ENCODE data around the gene RIPOR3.

The RIPOR3 gene

DNA sequence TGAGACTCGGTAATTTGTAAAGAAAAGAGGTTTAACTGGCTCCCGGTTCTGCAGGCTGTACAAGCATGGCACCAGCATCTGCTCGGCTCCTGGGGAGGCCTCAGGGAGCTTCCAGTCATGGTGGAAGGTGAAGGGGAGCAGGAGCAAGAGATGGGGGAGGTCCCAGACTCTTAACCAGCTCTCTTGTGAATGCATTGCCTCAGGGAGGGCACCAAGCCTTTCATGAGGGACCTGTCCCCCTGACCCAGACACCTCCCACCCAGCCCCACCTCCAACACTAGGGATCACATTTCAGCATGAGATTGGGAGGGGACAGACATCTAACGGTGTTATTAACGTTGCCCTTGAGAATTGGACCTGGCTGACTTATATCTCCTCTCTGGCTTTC, 112.6 kb downstream of the RIPOR3 start:
- Histone ChIP-seq H3K4me3 (ENCODE audit: low read depth, low read length, poor library complexity, severe bottlenecking) (no peak overlapping the region), H3K79me2 (ENCODE audit: insufficient read depth, low read length) (no peaks in the 10 kb centered on the region), H4K20me1 (ENCODE audit: insufficient read depth, low read length) (no peaks in the 10 kb centered on the region), H3K9me2 (ENCODE audit: low read depth, low read length) (no peaks in the 10 kb centered on the region), H3K9me3 (ENCODE audit: low read length) (no peaks in the 10 kb centered on the region), H2AFZ (ENCODE audit: low read length) (no peak overlapping the region), H3F3A (ENCODE audit: insufficient read depth, low read length) (no peaks in the 10 kb centered on the region), H3K9ac (ENCODE audit: low read length) (no peak overlapping the region), H3K36me3 (ENCODE audit: insufficient read depth, low read length) (peaks cover 72% of the 10 kb centered on the region), H3K4me2 (ENCODE audit: low read length) (no peak overlapping the region), H3K27ac (ENCODE audit: low read depth, low read length, poor library complexity, severe bottlenecking) (peak overlapping the region; percentile 24), H3K27me3 (ENCODE audit: insufficient read depth, low read length) (no peaks in the 10 kb centered on the region), H3K4me1 (ENCODE audit: insufficient read depth, low read length, severe bottlenecking) (peaks cover 22% of the 10 kb centered on the region)
- TF ChIP-seq EZH2 (IDR thresholded peaks at IDR 0.05; ENCODE audit: borderline replicate concordance, low read length), result no peak
- TF ChIP-seq, protein P1, sequence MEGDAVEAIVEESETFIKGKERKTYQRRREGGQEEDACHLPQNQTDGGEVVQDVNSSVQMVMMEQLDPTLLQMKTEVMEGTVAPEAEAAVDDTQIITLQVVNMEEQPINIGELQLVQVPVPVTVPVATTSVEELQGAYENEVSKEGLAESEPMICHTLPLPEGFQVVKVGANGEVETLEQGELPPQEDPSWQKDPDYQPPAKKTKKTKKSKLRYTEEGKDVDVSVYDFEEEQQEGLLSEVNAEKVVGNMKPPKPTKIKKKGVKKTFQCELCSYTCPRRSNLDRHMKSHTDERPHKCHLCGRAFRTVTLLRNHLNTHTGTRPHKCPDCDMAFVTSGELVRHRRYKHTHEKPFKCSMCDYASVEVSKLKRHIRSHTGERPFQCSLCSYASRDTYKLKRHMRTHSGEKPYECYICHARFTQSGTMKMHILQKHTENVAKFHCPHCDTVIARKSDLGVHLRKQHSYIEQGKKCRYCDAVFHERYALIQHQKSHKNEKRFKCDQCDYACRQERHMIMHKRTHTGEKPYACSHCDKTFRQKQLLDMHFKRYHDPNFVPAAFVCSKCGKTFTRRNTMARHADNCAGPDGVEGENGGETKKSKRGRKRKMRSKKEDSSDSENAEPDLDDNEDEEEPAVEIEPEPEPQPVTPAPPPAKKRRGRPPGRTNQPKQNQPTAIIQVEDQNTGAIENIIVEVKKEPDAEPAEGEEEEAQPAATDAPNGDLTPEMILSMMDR (IDR thresholded peaks at IDR 0.05; ENCODE audit: low read length), result no peak

DNA sequence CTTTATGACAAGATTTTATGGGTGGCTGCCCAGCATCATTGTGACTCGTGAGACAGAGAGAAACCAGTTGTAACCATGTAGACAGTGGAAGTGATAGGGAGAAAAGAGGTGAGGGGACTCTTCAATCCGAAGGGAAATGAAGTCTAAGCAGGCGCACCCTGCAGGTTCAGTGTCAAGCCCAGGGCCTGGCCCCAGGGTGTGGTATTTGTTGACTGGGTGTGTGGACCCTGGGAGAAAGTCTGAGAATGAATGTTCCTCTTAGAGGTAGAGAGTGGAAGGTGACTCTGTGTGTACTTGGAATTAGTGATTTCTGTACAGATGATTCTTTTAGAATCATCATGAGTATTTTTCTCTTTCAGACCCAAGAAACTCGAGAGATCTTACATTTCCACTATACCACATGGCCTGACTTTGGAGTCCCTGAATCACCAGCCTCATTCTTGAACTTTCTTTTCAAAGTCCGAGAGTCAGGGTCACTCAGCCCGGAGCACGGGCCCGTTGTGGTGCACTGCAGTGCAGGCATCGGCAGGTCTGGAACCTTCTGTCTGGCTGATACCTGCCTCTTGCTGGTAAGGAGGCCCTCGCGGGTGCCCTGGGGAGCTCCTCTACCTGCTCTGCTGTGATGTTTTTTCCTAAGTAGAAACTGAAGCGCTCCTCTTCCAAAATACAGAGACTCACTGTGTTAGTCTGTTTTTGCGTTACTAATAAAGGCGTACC, 113.1 kb downstream of the RIPOR3 start:
- peaks cover 66% of the 10 kb centered on the region for H3K36me3 ChIP-seq (ENCODE audit: insufficient read depth, low read length)
- peaks cover 21% of the 10 kb centered on the region for H3K4me1 ChIP-seq (ENCODE audit: insufficient read depth, low read length, severe bottlenecking)
- H3K9me2 ChIP-seq (ENCODE audit: low read depth, low read length), result no peaks in the 10 kb centered on the region
- H4K20me1 ChIP-seq (ENCODE audit: insufficient read depth, low read length), result no peaks in the 10 kb centered on the region
- no peak overlapping the region for H3K9ac ChIP-seq (ENCODE audit: low read length)
- H3K4me2 ChIP-seq (ENCODE audit: low read length), result no peak overlapping the region
- TF ChIP-seq, protein P1 (IDR thresholded peaks at IDR 0.05; ENCODE audit: low read length), result no peak
- TF ChIP-seq EZH2 (IDR thresholded peaks at IDR 0.05; ENCODE audit: borderline replicate concordance, low read length), result no peak
- no peaks in the 10 kb centered on the region for H3K27me3 ChIP-seq (ENCODE audit: insufficient read depth, low read length)
- H2AFZ ChIP-seq (ENCODE audit: low read length), result no peak overlapping the region
- no peaks in the 10 kb centered on the region for H3K79me2 ChIP-seq (ENCODE audit: insufficient read depth, low read length)
- no peak overlapping the region for H3K27ac ChIP-seq (ENCODE audit: low read depth, low read length, poor library complexity, severe bottlenecking)
- H3F3A ChIP-seq (ENCODE audit: insufficient read depth, low read length), result no peaks in the 10 kb centered on the region
- no peak overlapping the region for H3K4me3 ChIP-seq (ENCODE audit: low read depth, low read length, poor library complexity, severe bottlenecking)
- no peaks in the 10 kb centered on the region for H3K9me3 ChIP-seq (ENCODE audit: low read length)

DNA sequence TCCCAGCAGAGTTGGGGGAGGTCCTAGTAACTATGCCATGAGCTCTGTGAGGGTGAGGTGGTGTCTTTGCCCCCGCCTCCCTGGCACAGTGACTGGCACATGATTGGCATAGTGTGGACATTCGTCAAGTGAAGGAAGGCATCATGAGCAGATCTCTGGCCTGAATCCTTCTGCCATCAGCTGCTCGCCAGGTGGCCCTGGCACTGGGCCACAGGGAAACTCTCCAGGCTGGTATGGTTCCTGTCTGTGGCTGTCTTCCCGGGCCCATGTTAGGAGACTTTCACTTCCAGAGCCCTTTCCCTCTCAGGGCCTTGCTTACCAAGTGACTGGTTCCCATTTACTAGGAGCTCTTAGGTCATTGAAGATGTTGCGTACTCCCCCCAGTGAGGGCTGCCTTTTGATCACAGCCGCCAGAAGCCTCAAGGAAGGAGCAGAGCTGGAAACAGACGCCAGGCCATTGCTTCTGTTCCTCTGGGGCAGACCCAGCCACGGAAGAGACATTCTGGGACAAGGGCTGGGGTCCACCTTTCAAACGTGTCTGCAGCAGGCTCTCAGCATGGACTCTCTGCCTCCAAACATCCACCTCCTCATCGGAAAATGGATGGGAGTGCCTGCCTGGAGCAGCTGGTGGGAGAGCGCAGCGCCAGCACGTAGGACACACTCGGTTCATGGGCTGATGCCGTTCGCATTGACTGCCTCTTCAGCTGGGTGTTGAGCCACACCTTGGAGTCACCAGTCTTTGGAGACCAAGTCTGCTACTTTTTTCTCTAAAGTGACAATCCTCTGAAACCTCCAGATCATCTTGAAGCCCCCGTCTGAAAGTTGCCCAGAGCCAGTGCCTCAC, 113.9 kb downstream of the RIPOR3 start:
- Histone ChIP-seq H2AFZ (ENCODE audit: low read length) (no peak overlapping the region), H4K20me1 (ENCODE audit: insufficient read depth, low read length) (no peaks in the 10 kb centered on the region), H3F3A (ENCODE audit: insufficient read depth, low read length) (no peaks in the 10 kb centered on the region), H3K4me3 (ENCODE audit: low read depth, low read length, poor library complexity, severe bottlenecking) (no peak overlapping the region), H3K79me2 (ENCODE audit: insufficient read depth, low read length) (no peaks in the 10 kb centered on the region), H3K36me3 (ENCODE audit: insufficient read depth, low read length) (peaks cover 60% of the 10 kb centered on the region), H3K27ac (ENCODE audit: low read depth, low read length, poor library complexity, severe bottlenecking) (no peak overlapping the region), H3K9ac (ENCODE audit: low read length) (no peak overlapping the region), H3K9me3 (ENCODE audit: low read length) (no peaks in the 10 kb centered on the region), H3K27me3 (ENCODE audit: insufficient read depth, low read length) (no peaks in the 10 kb centered on the region), H3K9me2 (ENCODE audit: low read depth, low read length) (no peaks in the 10 kb centered on the region), H3K4me1 (ENCODE audit: insufficient read depth, low read length, severe bottlenecking) (peaks cover 13% of the 10 kb centered on the region), H3K4me2 (ENCODE audit: low read length) (no peak overlapping the region)
- TF ChIP-seq EZH2 (IDR thresholded peaks at IDR 0.05; ENCODE audit: borderline replicate concordance, low read length), result no peak
- TF ChIP-seq, protein P1 (IDR thresholded peaks at IDR 0.05; ENCODE audit: low read length), result no peak
